Activated naive CD4-positive, alpha-beta T cell treated with anti-CD3 and anti-CD28 coated beads, Interleukin-2, amount 50 U/mL, for 24 hours (primary cell): ENCODE measurements around the gene KLRC4.
"Not testable (repeated sequence)": the region's sequence is repeated elsewhere in the genome, so short reads cannot be mapped to it uniquely, and the experiment has no call there.

ENCODE experiments used
- H3K27ac Mint-ChIP-seq: one replicate; pipeline ENCODE4 v1.8.0; 2021; ENCODE audit warnings: mild to moderate bottlenecking, mixed read lengths
- H3K27me3 Mint-ChIP-seq: one replicate; pipeline ENCODE4 v1.8.0; 2021; ENCODE audit warnings: mixed read lengths
- H3K36me3 Mint-ChIP-seq: one replicate; pipeline ENCODE4 v1.8.0; 2021; ENCODE audit warnings: mixed read lengths
- H3K4me1 Mint-ChIP-seq: one replicate; pipeline ENCODE4 v1.8.0; 2021; ENCODE audit warnings: mixed read lengths
- H3K4me3 Mint-ChIP-seq: one replicate; pipeline ENCODE4 v1.8.0; 2021; ENCODE audit warnings: mild to moderate bottlenecking, mixed read lengths
- H3K9me3 Mint-ChIP-seq: one replicate; pipeline ENCODE4 v1.8.0; 2021; ENCODE audit warnings: mixed read lengths

Gene KLRC4

DNA sequence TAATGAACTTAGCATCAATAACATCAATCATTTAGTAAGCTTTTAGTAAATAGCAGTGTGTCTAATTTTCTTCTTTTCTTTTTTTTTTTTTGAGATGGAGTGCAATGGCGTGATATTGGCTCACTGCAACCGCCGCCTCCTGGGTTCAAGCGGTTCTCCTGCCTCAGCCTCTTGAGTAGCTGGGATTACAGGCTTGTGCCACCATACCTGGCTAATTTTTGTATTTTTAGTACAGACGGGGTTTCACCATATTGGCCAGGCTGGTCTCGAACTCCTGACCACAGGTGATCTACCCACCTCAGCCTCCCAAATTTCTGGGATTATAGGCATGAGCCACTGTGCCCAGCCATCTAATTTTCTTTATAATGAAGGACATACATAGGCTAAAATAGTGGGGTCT is 22.1 kb downstream of the KLRC4 start:
- not testable (repeated sequence) for H3K4me1 Mint-ChIP-seq, H3K36me3 Mint-ChIP-seq, H3K4me3 Mint-ChIP-seq, H3K9me3 Mint-ChIP-seq, H3K27me3 Mint-ChIP-seq, H3K27ac Mint-ChIP-seq

DNA sequence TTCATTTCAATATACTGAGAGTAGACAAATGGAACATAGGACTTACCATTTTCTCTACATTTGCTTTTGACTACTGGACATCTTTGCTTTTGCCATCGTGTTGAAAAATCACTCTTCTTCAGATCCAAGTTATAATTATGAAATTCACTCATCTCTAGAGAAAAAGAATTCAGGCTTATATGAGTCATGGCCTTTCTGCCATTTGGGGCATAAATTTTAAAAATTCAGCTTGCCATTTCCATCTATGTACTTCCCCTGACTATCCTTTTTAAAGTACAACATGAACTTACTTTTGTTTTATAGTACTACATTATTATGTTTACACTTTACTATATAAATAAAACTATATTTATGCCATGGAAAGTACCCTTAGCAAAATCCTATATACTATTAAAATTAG is 22.7 kb downstream of the KLRC4 start:
- Mint-ChIP-seq H3K27me3 (peaks cover 8% of the 10 kb centered on the region), H3K36me3 (peaks cover 2% of the 10 kb centered on the region), H3K4me3 (peak overlapping the region; percentile 34), H3K27ac (no peak overlapping the region), H3K4me1 (peaks cover 4% of the 10 kb centered on the region), H3K9me3 (no peaks in the 10 kb centered on the region)

DNA sequence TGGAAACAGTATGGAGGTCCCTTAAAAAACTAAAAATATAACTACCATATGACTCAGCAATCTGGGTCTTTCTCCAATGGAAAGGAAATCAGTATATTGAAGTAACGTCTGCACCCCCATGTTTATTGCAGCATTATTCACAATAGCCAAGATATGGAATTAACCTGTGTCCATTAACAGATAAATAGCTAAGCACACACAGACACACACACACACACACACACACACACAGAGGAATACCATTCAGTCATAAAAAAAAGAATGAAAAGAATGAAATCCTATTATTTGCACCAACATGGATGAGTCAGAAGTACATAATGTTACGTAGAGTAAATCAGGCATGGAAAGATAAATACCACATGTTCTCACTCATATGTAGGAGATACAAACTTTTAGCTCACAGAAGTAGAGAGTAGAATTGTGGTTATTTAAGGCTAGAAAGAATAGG is 24.4 kb downstream of the KLRC4 start:
- peaks cover 6% of the 10 kb centered on the region for H3K36me3 Mint-ChIP-seq
- H3K27ac Mint-ChIP-seq: no peak overlapping the region
- H3K27me3 Mint-ChIP-seq: peaks cover 12% of the 10 kb centered on the region
- no peaks in the 10 kb centered on the region for H3K9me3 Mint-ChIP-seq
- H3K4me3 Mint-ChIP-seq: peak overlapping the region; percentile 12
- peaks cover 4% of the 10 kb centered on the region for H3K4me1 Mint-ChIP-seq

DNA sequence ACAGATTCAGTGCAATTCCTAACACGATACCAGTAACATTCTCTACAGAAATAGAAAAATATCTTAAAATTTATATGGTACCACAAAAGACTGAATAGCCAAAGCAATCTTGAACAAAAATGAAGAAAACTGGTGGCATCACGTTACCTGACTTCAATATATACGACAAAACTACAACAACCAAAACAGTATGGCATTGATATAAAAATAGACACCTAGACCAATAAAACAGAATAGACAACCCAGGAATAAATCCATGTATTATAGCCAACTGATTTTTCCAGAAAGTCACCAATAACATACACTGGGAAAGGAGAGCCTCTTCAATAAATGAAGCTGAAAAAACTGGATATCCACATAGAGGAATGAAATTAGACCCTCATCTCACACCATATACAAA is 25.4 kb downstream of the KLRC4 start:
- Mint-ChIP-seq H3K9me3 (no peaks in the 10 kb centered on the region), H3K36me3 (peaks cover 6% of the 10 kb centered on the region), H3K27ac (no peak overlapping the region), H3K4me1 (no peaks in the 10 kb centered on the region), H3K27me3 (peaks cover 12% of the 10 kb centered on the region), H3K4me3 (peak overlapping the region; percentile 12)

DNA sequence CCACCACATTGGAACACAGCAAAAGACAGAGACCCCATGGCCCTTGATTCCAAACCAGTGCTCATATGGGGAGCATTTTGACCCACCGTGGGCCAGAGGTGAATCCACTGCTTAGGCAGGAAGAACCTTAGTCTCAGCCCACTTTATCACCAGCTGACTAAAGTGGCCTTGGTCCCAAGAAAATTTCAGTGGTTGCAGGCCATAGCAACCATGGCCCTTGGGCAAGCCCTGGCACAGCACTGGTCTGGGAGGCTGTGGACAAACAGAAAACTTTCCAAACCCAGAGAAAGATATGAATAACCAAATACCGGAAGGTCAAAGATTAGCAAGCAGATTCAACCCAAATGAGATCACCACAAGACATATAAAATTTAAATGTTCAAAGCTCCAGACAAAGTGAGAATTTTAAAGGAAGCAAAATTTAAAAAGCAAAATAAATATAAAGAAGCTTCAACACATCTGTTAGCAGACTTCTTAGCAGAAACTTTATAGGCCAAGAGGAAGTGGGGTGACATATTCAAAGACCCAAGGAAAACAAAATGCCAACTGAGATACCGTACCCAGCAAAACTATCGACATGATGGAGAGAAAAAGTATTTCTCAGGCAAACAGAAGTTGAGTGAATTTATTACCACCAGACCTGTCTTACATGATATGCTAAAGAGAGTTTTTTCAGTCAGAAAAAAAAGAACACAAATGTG is 27.5 kb downstream of the KLRC4 start:
- H3K36me3 Mint-ChIP-seq: peaks cover 6% of the 10 kb centered on the region
- no peaks in the 10 kb centered on the region for H3K9me3 Mint-ChIP-seq
- H3K27ac Mint-ChIP-seq: no peak overlapping the region
- no peak overlapping the region for H3K4me3 Mint-ChIP-seq
- peaks cover 10% of the 10 kb centered on the region for H3K27me3 Mint-ChIP-seq
- H3K4me1 Mint-ChIP-seq: no peaks in the 10 kb centered on the region

- not testable (repeated sequence) for H3K27me3 Mint-ChIP-seq, H3K9me3 Mint-ChIP-seq, H3K4me1 Mint-ChIP-seq, H3K27ac Mint-ChIP-seq, H3K4me3 Mint-ChIP-seq, H3K36me3 Mint-ChIP-seq
Observed at GRCh38 chr12:10378737-10379136, 30.8 kb downstream of the KLRC4 start.

DNA sequence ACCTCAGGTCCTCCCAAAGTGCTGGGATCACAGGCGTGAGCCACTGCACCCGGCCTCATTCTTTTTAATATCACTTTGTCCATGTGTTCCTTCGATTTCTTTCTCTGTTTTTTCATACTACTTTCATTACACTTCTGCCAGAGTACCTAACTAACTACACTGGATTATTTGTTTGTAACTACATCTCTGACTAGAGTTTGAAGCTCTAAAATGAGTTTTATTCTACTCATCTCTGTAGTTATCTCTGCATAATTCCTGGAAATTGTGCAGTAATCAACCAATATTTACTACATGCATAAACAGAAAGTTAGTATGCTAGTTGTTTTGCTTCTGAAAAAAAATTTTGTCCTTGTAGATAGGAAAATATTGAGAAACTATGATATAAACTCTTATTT is 34.9 kb downstream of the KLRC4 start:
- no peak overlapping the region for H3K27ac Mint-ChIP-seq
- H3K9me3 Mint-ChIP-seq: no peaks in the 10 kb centered on the region
- H3K4me1 Mint-ChIP-seq: peaks cover 17% of the 10 kb centered on the region
- H3K36me3 Mint-ChIP-seq: no peaks in the 10 kb centered on the region
- H3K27me3 Mint-ChIP-seq: peaks cover 1% of the 10 kb centered on the region
- H3K4me3 Mint-ChIP-seq: no peak overlapping the region

DNA sequence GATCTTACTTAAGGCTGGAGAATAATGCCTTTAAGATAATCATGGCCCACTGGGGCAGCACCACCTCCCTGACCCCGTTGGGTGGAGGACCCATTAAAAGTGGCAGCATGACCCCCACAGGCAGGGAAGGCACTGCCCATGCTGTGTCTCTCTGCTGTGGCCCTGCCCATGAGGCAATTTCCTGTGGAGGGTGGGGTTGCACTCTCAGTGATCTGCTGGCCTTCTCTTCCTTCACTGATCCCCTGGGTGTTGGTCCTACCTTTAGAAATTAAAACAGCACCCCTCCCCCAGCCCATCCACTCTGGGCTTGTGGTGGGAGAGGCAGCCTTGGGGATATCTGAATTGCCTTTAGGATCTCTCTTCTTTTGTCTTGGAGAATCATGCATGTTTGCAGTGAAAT is 37.0 kb downstream of the KLRC4 start:
- H3K27ac Mint-ChIP-seq: no peak overlapping the region
- peaks cover 4% of the 10 kb centered on the region for H3K36me3 Mint-ChIP-seq
- no peaks in the 10 kb centered on the region for H3K9me3 Mint-ChIP-seq
- H3K4me3 Mint-ChIP-seq: no peak overlapping the region
- H3K27me3 Mint-ChIP-seq: no peaks in the 10 kb centered on the region
- peaks cover 29% of the 10 kb centered on the region for H3K4me1 Mint-ChIP-seq

- not testable (repeated sequence) for H3K36me3 Mint-ChIP-seq, H3K27me3 Mint-ChIP-seq, H3K9me3 Mint-ChIP-seq, H3K4me3 Mint-ChIP-seq
- peaks cover 29% of the 10 kb centered on the region for H3K4me1 Mint-ChIP-seq
- peak overlapping the region; percentile 48 for H3K27ac Mint-ChIP-seq
Observed at GRCh38 chr12:10371893-10372535, 37.5 kb downstream of the KLRC4 start.

DNA sequence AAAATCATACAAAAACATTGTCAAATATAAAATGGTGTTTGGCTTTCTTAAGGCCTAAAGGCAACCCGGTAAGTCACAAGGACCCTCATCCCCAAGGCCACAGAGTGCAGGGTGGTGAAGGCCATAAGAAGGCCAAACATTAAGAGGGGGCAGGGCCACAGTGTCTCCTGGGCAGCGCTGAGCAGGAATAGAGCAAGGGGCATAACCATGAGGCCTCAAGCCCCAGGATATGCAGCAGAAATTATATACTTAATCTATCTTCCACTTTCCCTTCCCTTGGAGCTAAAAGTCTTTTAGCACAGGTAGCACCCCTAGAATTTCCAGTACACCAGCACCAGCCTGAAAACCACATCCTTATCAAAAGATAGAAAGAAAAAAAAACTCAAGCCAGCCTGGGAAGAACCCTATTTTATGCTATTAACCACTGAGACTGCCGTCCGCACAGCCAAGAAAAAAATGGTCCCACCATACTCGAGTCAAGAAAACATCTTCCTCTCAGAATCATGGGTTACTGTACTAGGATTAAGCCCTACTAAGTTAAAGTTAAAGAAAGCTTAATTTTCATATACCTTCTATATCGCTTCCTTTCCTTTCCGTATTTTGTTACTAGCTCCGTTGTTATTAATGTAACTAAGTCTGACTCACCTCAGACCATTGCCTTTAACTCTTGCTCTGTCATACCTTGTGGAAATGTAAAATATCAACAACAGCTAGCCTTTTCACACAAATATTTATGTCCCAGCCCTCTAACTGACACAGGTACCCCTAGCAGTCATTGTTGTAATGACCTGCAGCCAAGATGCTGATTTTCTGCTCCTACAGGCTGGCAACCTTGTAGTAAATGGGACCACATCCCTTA is 39.8 kb downstream of the KLRC4 start:
- H3K36me3 Mint-ChIP-seq: peaks cover 4% of the 10 kb centered on the region
- H3K4me3 Mint-ChIP-seq: no peak overlapping the region
- peaks cover 33% of the 10 kb centered on the region for H3K4me1 Mint-ChIP-seq
- no peaks in the 10 kb centered on the region for H3K27me3 Mint-ChIP-seq
- no peaks in the 10 kb centered on the region for H3K9me3 Mint-ChIP-seq
- H3K27ac Mint-ChIP-seq: peak overlapping the region; percentile 44

- Mint-ChIP-seq H3K4me1 (peaks cover 33% of the 10 kb centered on the region), H3K27ac (no peak overlapping the region), H3K4me3 (no peak overlapping the region), H3K36me3 (peaks cover 4% of the 10 kb centered on the region), H3K9me3 (no peaks in the 10 kb centered on the region), H3K27me3 (no peaks in the 10 kb centered on the region)
Observed at GRCh38 chr12:10368206-10369171, 41.1 kb downstream of the KLRC4 start.

DNA sequence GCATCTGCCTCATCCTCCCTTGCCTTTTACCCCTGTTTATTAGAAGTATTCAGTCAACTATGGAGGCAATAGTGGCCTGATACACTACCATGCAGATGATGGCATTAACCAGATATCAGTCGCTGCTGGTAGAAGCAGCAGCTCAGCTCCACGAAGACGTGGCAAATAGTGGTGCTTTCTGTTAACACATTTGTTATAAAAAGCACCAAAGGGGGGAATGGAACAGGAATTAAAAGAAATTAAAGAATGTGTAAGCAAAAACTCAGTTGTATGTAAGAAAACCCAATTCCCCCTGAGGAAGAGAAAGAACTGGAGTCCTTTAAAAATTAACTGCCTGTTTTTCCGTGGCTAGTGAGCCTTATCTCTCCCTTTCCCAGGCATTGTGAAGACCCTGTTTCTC is 41.8 kb downstream of the KLRC4 start:
- not testable (repeated sequence) for H3K9me3 Mint-ChIP-seq, H3K4me3 Mint-ChIP-seq, H3K36me3 Mint-ChIP-seq, H3K27ac Mint-ChIP-seq, H3K27me3 Mint-ChIP-seq
- H3K4me1 Mint-ChIP-seq: peaks cover 29% of the 10 kb centered on the region

- Mint-ChIP-seq H3K4me1 (peaks cover 26% of the 10 kb centered on the region), H3K9me3 (no peaks in the 10 kb centered on the region), H3K4me3 (no peak overlapping the region), H3K27me3 (no peaks in the 10 kb centered on the region), H3K27ac (peak overlapping the region; percentile 63), H3K36me3 (peaks cover 4% of the 10 kb centered on the region)
Observed at GRCh38 chr12:10366875-10367274, 42.7 kb downstream of the KLRC4 start.

GRCh38 chr12:10365696-10366405 is 43.7 kb downstream of the KLRC4 start:
- Mint-ChIP-seq H3K36me3 (peaks cover 4% of the 10 kb centered on the region), H3K9me3 (no peaks in the 10 kb centered on the region), H3K27me3 (no peaks in the 10 kb centered on the region), H3K27ac (no peak overlapping the region), H3K4me1 (peaks cover 24% of the 10 kb centered on the region), H3K4me3 (no peak overlapping the region)
